ENCODE results near the gene IPPK.

The IPPK gene

DNA sequence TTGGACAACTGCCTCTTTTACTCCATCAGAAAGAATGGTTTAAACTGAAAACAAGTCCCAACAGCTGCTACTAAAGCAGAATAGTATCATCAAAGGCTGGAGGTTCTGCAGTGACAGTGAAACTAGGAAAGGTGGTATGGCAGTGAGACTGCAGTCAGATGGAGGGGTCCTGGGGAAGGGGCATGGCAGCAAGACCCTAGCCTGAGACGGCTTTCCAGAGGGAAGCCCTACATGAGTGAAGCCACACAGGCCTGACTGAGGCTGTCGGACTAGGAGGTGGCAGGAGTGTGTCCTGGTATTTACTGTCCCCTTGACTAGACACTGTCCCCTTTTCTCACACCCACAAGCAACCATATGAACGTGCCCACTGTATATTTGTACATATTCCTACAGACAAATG is 40.4 kb upstream of the IPPK start:
- H4K20me1 ChIP-seq (ENCODE audit: control insufficient read depth, insufficient read depth, low read depth, low read length) = no peaks in the 10 kb centered on the region
- H3K36me3 ChIP-seq (ENCODE audit: control insufficient read depth, low read length) = peaks cover 59% of the 10 kb centered on the region
- H3K4me2 ChIP-seq (ENCODE audit: low read length) = no peak overlapping the region

DNA sequence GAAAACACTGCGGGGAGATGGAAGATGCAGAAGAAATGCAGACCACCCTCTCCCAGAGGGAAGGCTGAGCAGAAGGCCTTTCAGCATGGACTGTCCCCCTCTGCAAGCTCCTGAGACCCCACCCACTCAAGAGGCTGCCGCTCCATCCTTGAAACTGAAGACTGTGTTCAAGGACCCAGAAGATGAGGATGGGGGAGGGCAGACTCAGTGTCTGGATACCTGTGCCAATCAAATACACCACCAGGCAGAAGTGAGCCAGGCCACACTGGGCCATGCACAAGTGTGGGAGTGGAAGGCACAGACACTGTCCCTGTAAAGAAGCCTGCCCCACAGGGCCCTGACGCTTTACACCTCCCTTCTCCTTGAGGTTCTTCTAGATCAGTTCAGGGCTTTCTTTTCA is 40.0 kb upstream of the IPPK start:
- no peak for TF ChIP-seq EZH2phosphoT487 (IDR thresholded peaks at IDR 0.05; ENCODE audit: borderline replicate concordance, low read length)
- TF ChIP-seq, protein P1, sequence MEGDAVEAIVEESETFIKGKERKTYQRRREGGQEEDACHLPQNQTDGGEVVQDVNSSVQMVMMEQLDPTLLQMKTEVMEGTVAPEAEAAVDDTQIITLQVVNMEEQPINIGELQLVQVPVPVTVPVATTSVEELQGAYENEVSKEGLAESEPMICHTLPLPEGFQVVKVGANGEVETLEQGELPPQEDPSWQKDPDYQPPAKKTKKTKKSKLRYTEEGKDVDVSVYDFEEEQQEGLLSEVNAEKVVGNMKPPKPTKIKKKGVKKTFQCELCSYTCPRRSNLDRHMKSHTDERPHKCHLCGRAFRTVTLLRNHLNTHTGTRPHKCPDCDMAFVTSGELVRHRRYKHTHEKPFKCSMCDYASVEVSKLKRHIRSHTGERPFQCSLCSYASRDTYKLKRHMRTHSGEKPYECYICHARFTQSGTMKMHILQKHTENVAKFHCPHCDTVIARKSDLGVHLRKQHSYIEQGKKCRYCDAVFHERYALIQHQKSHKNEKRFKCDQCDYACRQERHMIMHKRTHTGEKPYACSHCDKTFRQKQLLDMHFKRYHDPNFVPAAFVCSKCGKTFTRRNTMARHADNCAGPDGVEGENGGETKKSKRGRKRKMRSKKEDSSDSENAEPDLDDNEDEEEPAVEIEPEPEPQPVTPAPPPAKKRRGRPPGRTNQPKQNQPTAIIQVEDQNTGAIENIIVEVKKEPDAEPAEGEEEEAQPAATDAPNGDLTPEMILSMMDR (IDR thresholded peaks at IDR 0.05; ENCODE audit: low read depth, low read length, poor library complexity, severe bottlenecking) = no peak
- no peak overlapping the region for H3K4me3 ChIP-seq (ENCODE audit: low read length)
- H3K4me2 ChIP-seq (ENCODE audit: low read length) = no peak overlapping the region
- H3K79me2 ChIP-seq (ENCODE audit: control insufficient read depth, low read length) = no peaks in the 10 kb centered on the region
- peaks cover 55% of the 10 kb centered on the region for H3K36me3 ChIP-seq (ENCODE audit: control insufficient read depth, low read length)
- no peaks in the 10 kb centered on the region for H3K9me2 ChIP-seq (replicated peaks; ENCODE audit: control insufficient read depth, low read length)
- H3K9me3 ChIP-seq (ENCODE audit: control insufficient read depth, insufficient read depth, low read length) = no peaks in the 10 kb centered on the region
- H3K4me1 ChIP-seq (ENCODE audit: control insufficient read depth, low read length) = peaks cover 13% of the 10 kb centered on the region
- no peaks in the 10 kb centered on the region for H3K27me3 ChIP-seq (ENCODE audit: control insufficient read depth, low read length)
- peaks cover 15% of the 10 kb centered on the region for H3F3A ChIP-seq (ENCODE audit: control insufficient read depth, insufficient read depth)
- H3K27ac ChIP-seq (ENCODE audit: low read depth, low read length) = no peak overlapping the region
- no peaks in the 10 kb centered on the region for H4K20me1 ChIP-seq (ENCODE audit: control insufficient read depth, insufficient read depth, low read depth, low read length)

More for the DNA sequence above, 40.4 kb upstream of the IPPK start:
- H3K9me2 ChIP-seq (replicated peaks; ENCODE audit: control insufficient read depth, low read length) = no peaks in the 10 kb centered on the region
- H3K27me3 ChIP-seq (ENCODE audit: control insufficient read depth, low read length) = no peaks in the 10 kb centered on the region
- no peak overlapping the region for H3K4me3 ChIP-seq (ENCODE audit: low read length)
- no peaks in the 10 kb centered on the region for H3K79me2 ChIP-seq (ENCODE audit: control insufficient read depth, low read length)
- TF ChIP-seq, protein P1 (IDR thresholded peaks at IDR 0.05; ENCODE audit: low read depth, low read length, poor library complexity, severe bottlenecking) = no peak
- no peak for TF ChIP-seq EZH2phosphoT487 (IDR thresholded peaks at IDR 0.05; ENCODE audit: borderline replicate concordance, low read length)
- no peaks in the 10 kb centered on the region for H3K9me3 ChIP-seq (ENCODE audit: control insufficient read depth, insufficient read depth, low read length)
- H3K4me1 ChIP-seq (ENCODE audit: control insufficient read depth, low read length) = peaks cover 13% of the 10 kb centered on the region
- H3K27ac ChIP-seq (ENCODE audit: low read depth, low read length) = no peak overlapping the region
- H3F3A ChIP-seq (ENCODE audit: control insufficient read depth, insufficient read depth) = peaks cover 15% of the 10 kb centered on the region

DNA sequence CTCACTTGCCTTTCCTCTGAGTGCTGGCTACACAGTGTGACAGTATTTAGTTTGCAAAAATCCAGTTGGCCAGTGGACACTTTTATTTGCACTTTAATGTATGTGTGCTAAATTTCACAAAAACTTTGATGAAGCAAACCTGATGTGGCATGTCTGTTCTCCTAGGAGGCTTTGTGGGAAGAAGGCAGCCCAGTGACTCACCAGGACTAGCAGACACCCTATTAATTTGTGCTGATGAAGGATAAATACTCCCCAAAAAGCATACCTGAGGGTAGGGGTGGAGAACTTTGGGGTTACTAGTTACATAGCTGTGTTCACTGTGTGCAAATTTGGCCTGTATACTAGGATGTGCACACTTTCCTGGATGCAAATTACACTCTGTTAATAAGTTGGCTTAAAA is 39.3 kb upstream of the IPPK start:
- peaks cover 15% of the 10 kb centered on the region for H3F3A ChIP-seq (ENCODE audit: control insufficient read depth, insufficient read depth)
- H3K36me3 ChIP-seq (ENCODE audit: control insufficient read depth, low read length) = peaks cover 48% of the 10 kb centered on the region
- H4K20me1 ChIP-seq (ENCODE audit: control insufficient read depth, insufficient read depth, low read depth, low read length) = no peaks in the 10 kb centered on the region
- H3K4me2 ChIP-seq (ENCODE audit: low read length) = no peak overlapping the region
- peaks cover 13% of the 10 kb centered on the region for H3K4me1 ChIP-seq (ENCODE audit: control insufficient read depth, low read length)
- H3K9me2 ChIP-seq (replicated peaks; ENCODE audit: control insufficient read depth, low read length) = no peaks in the 10 kb centered on the region
- H3K79me2 ChIP-seq (ENCODE audit: control insufficient read depth, low read length) = no peaks in the 10 kb centered on the region
- TF ChIP-seq, protein P1 (IDR thresholded peaks at IDR 0.05; ENCODE audit: low read depth, low read length, poor library complexity, severe bottlenecking) = no peak
- no peak for TF ChIP-seq EZH2phosphoT487 (IDR thresholded peaks at IDR 0.05; ENCODE audit: borderline replicate concordance, low read length)
- H3K9me3 ChIP-seq (ENCODE audit: control insufficient read depth, insufficient read depth, low read length) = no peaks in the 10 kb centered on the region
- H3K4me3 ChIP-seq (ENCODE audit: low read length) = no peak overlapping the region
- H3K27ac ChIP-seq (ENCODE audit: low read depth, low read length) = no peak overlapping the region
- no peaks in the 10 kb centered on the region for H3K27me3 ChIP-seq (ENCODE audit: control insufficient read depth, low read length)

Data from DOHH2 (cell line).